Hypothalamus (tissue), 51 donors: ENCODE measurements around the gene WDR18.
"Not testable (repeated sequence)": the region's sequence is repeated elsewhere in the genome, so short reads cannot be mapped to it uniquely, and the experiment has no call there.

Source experiments
- DNase-seq, 51 donors: peaks; one replicate each; lab custom pipeline; 2025; lab: John Stamatoyannopoulos, UW

Gene WDR18

GRCh38 chr19:1017115-1017905 lies 33.2 kb downstream of the WDR18 start:
- no peak for DNase-seq

- DNase-seq: no peak
Measured at GRCh38 chr19:1017906-1018305, 33.8 kb downstream of the WDR18 start.

GRCh38 chr19:1018393-1018792 lies 34.2 kb downstream of the WDR18 start:
- DNase-seq: no peak

GRCh38 chr19:1018932-1019615 lies 34.9 kb downstream of the WDR18 start:
- DNase-seq: no peak

- DNase-seq: no peak
Measured at GRCh38 chr19:1019616-1019961, 35.4 kb downstream of the WDR18 start.

- peak in 8 of 51 donors; percentile 24 to 51 (median 38) for DNase-seq
Measured at GRCh38 chr19:1019980-1020867, 36.1 kb downstream of the WDR18 start.

GRCh38 chr19:1020868-1021425 lies 36.8 kb downstream of the WDR18 start, which contains the start of gene TMEM259:
Gene TMEM259, minus strand, starts transcription at chr19:1021123. Its CDS starts 127 bp downstream, at chr19:1020996.
- DNase-seq: peak; percentile 39 to 98 (median 93)

- not testable (repeated sequence) for DNase-seq
Measured at GRCh38 chr19:1023883-1024188, 39.7 kb downstream of the WDR18 start.

- not testable (repeated sequence) for DNase-seq
Measured at GRCh38 chr19:1025080-1025479, 40.9 kb downstream of the WDR18 start.

- peak in 5 of 51 donors; percentile 9 to 51 (median 16) for DNase-seq
Measured at GRCh38 chr19:1025960-1026782, 42.0 kb downstream of the WDR18 start, which contains the start of gene CNN2. Gene CNN2, plus strand, starts transcription at chr19:1026608. Its CDS starts 54 bp downstream, at chr19:1026662.

GRCh38 chr19:1026783-1027649 lies 42.9 kb downstream of the WDR18 start:
- no peak for DNase-seq

GRCh38 chr19:1027650-1028061 lies 43.5 kb downstream of the WDR18 start:
- DNase-seq: no peak

GRCh38 chr19:1028062-1028926 lies 44.1 kb downstream of the WDR18 start:
- DNase-seq: peak in 1 of 51 donors; percentile 9

- DNase-seq: no peak
Measured at GRCh38 chr19:1032264-1032867, 48.2 kb downstream of the WDR18 start.

GRCh38 chr19:1035998-1036621 lies 52.0 kb downstream of the WDR18 start:
- DNase-seq: no peak

- no peak for DNase-seq
Measured at GRCh38 chr19:1037621-1038064, 53.5 kb downstream of the WDR18 start.
